Measurements from ENCODE around the gene CNOT6L. TPM values are rescaled to one million over a fixed set of nuclear protein-coding genes. Genes with fewer than 3 reads are reported as not detected.

CNOT6L gene
- polyA plus RNA-seq, 2 of the 4 experiments (the other 2 are of a cell fraction) = 5.8 to 8.7 TPM

DNA sequence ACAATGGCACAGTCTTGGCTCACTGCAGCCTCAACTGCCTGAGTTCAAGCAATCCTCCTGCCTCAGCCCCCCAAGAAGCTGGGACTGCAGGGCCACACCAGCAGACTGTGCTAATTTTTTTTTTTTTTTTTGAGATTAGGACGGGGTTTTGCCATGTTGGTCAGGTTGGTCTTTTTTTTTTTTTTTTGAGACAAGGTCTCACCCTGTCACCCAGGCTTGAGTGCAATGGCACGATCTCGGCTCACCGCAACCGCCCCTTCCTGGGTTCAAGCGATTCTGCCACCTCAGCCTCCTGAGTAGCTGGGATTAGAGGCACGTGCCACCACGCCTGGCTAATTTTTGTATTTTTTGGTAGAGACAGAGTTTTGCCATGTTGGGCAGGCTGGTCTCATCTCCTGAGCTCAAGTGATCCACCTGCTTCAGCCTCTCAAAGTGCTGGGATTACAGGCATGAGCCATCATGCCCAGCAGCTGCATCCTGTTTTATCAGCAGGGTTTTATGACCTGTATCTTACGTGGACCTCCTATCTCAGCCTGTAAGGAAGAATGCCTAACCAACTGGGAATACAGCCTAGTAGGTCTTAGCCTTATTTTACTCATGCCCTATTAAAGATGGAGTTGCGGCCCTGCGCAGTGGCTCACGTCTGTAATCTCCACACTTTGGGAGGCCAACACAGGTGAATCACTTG is 30.3 kb upstream of the CNOT6L start:
- DNase-seq (ENCODE audit: low read depth in 1 of 2, low spot score in 1 of 2) (no peak), ATAC-seq (no peak), FAIRE-seq (no peak)
- ChIA-PET CTCF (interaction anchor here (0.6 kb wide), 1 partner anchor 690 kb away, joined by 4 read pairs; no protein-coding TSS in a partner anchor), POLR2A (no interaction called here)
- TF ChIP-seq ZC3H11A (IDR thresholded peaks at IDR 0.05) (no peak), TP53 (CRISPR knock-in tag; IDR thresholded peaks at IDR 0.05) (no peak), PHF8 (IDR thresholded peaks at IDR 0.05; ENCODE audit: borderline replicate concordance, low read depth) (no peak), HDAC2 (IDR thresholded peaks at IDR 0.05) (no peak), MAFK (IDR thresholded peaks at IDR 0.05; ENCODE audit: partially characterized antibody) (no peak), KDM5A (IDR thresholded peaks at IDR 0.05) (no peak), KDM1A (IDR thresholded peaks at IDR 0.05; ENCODE audit: low read depth) (no peak), POLR2AphosphoS2 (conservative IDR thresholded peaks at IDR 0.05; ENCODE audit: low read length) (no peak), TFCP2L1 (CRISPR knock-in tag; IDR thresholded peaks at IDR 0.05) (no peak), RNF2 (IDR thresholded peaks at IDR 0.05; ENCODE audit: borderline replicate concordance, low read depth) (no peak), NFE2L2 (conservative IDR thresholded peaks at IDR 0.05; ENCODE audit: low read length) (no peak), FOXS1 (CRISPR knock-in tag; IDR thresholded peaks at IDR 0.05) (no peak)
- WGBS (ENCODE audit: missing lambda C conversion rate) = 88% methylated on average over 11 of the region's 12 CpGs
- Histone ChIP-seq H3K9me3 (no peaks in the 10 kb centered on the region), H3K27ac (no peak overlapping the region), H3K4me3 (no peak overlapping the region), H3K4me1 (no peaks in the 10 kb centered on the region), H3K4me2 (no peak overlapping the region)

DNA sequence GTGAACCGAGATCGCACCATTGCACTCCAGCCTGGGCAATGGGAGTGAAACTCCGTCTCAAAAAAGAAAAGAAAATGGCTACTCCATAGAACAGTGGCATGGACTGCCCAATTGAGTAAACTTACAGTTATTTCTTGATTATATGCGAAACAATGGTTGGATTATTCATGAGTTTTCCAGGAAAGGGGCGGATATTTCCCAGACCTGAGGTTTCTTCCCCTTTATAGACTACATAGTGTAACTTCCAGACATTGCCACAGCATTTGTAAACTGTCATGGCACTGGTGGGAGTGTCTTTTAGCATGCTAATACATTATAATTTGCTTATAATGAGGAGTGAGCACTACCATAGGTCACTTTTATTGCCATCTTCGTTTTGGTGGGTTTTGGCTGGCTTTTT is 29.3 kb upstream of the CNOT6L start:
- H3K4me1 ChIP-seq = no peaks in the 10 kb centered on the region
- no peak for TF ChIP-seq FOSB (CRISPR knock-in tag; IDR thresholded peaks at IDR 0.05)
- TF ChIP-seq CBX2 (IDR thresholded peaks at IDR 0.05; ENCODE audit: borderline replicate concordance, low read depth) = no peak
- TF ChIP-seq SMC3 (IDR thresholded peaks at IDR 0.05) = no peak
- TF ChIP-seq HDAC2 (IDR thresholded peaks at IDR 0.05) = no peak
- TF ChIP-seq ZSCAN20 (CRISPR knock-in tag; IDR thresholded peaks at IDR 0.05) = no peak
- TF ChIP-seq JUNB (IDR thresholded peaks at IDR 0.05) = no peak
- no peak for TF ChIP-seq CHD2 (IDR thresholded peaks at IDR 0.05; ENCODE audit: low read length, partially characterized antibody)
- TF ChIP-seq RFX5 (IDR thresholded peaks at IDR 0.05) = no peak
- TF ChIP-seq MAZ (IDR thresholded peaks at IDR 0.05; ENCODE audit: borderline replicate concordance, low read depth, low read length) = no peak
- TF ChIP-seq, protein P1, sequence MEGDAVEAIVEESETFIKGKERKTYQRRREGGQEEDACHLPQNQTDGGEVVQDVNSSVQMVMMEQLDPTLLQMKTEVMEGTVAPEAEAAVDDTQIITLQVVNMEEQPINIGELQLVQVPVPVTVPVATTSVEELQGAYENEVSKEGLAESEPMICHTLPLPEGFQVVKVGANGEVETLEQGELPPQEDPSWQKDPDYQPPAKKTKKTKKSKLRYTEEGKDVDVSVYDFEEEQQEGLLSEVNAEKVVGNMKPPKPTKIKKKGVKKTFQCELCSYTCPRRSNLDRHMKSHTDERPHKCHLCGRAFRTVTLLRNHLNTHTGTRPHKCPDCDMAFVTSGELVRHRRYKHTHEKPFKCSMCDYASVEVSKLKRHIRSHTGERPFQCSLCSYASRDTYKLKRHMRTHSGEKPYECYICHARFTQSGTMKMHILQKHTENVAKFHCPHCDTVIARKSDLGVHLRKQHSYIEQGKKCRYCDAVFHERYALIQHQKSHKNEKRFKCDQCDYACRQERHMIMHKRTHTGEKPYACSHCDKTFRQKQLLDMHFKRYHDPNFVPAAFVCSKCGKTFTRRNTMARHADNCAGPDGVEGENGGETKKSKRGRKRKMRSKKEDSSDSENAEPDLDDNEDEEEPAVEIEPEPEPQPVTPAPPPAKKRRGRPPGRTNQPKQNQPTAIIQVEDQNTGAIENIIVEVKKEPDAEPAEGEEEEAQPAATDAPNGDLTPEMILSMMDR (IDR thresholded peaks at IDR 0.05) = no peak
- no peak for TF ChIP-seq NFE2L2 (conservative IDR thresholded peaks at IDR 0.05; ENCODE audit: low read length)
- TF ChIP-seq NR3C1 (IDR thresholded peaks at IDR 0.05) = no peak
- no peak for TF ChIP-seq KDM1A (IDR thresholded peaks at IDR 0.05; ENCODE audit: low read depth)
- TF ChIP-seq FOSL2 (IDR thresholded peaks at IDR 0.05) = no peak
- no peak for TF ChIP-seq FOSL2 (CRISPR knock-in tag; IDR thresholded peaks at IDR 0.05)
- no peak for TF ChIP-seq POLR2A (IDR thresholded peaks at IDR 0.05; ENCODE audit: low read length)
- no peak overlapping the region for H3K4me2 ChIP-seq
- ChIA-PET CTCF (no interaction called here), POLR2A (no interaction called here)
- H3K4me3 ChIP-seq = no peak overlapping the region
- ATAC-seq (no peak), FAIRE-seq (no peak), DNase-seq (ENCODE audit: low read depth in 1 of 2, low spot score in 1 of 2) (no peak)
- WGBS (ENCODE audit: missing lambda C conversion rate) = 79% methylated on average over 6 of the region's 6 CpGs
- H3K9me3 ChIP-seq = no peaks in the 10 kb centered on the region
- H3K27ac ChIP-seq = no peak overlapping the region

DNA sequence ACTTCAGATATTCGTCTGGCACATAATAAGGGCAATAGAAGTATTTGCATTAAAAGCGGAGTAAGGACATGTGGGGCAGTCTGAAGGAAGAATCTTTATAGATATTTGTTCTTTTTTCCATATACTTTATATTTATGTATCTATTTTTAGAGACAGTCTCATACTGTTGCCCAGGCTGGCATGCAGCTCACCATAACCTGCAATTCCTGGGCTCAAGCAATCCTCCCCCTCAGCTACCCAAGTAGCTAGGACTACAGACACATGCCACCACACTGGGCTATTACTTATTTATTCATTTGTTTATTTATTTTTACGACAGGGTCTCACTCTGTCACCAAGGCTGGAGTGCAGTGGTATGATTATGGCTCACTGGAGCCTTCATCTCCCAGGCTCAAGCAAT is 26.8 kb upstream of the CNOT6L start:
- no peak overlapping the region for H3K4me3 ChIP-seq
- 66% methylated on average over 3 of the region's 3 CpGs for WGBS (ENCODE audit: missing lambda C conversion rate)
- H3K9me3 ChIP-seq = no peaks in the 10 kb centered on the region
- ATAC-seq (no peak), DNase-seq (ENCODE audit: low read depth in 1 of 2, low spot score in 1 of 2) (no peak), FAIRE-seq (no peak)
- CTCF ChIA-PET = no interaction called here
- H3K27ac ChIP-seq = no peak overlapping the region
- POLR2A ChIA-PET = no interaction called here
- TF ChIP-seq RCOR1 (IDR thresholded peaks at IDR 0.05; ENCODE audit: low read depth, low read length) (no peak), EP300 (IDR thresholded peaks at IDR 0.05) (no peak), TFCP2L1 (CRISPR knock-in tag; IDR thresholded peaks at IDR 0.05) (no peak), EHF (CRISPR knock-in tag; IDR thresholded peaks at IDR 0.05) (no peak), HOXB5 (CRISPR knock-in tag; IDR thresholded peaks at IDR 0.05) (no peak), RAD21 (conservative IDR thresholded peaks at IDR 0.05 in 1 of 2, IDR thresholded peaks at IDR 0.05 in 1 of 2) (no peak), POLR2AphosphoS2 (conservative IDR thresholded peaks at IDR 0.05; ENCODE audit: low read length) (no peak), FOSB (CRISPR knock-in tag; IDR thresholded peaks at IDR 0.05) (no peak), SMC3 (IDR thresholded peaks at IDR 0.05) (no peak), HOXB13 (CRISPR knock-in tag; IDR thresholded peaks at IDR 0.05; ENCODE audit: low read depth) (no peak), MAFK (IDR thresholded peaks at IDR 0.05; ENCODE audit: partially characterized antibody) (no peak), RFX5 (IDR thresholded peaks at IDR 0.05) (no peak), CHD2 (IDR thresholded peaks at IDR 0.05; ENCODE audit: low read length, partially characterized antibody) (no peak), HDAC2 (IDR thresholded peaks at IDR 0.05) (no peak)
- TF ChIP-seq, protein P2, sequence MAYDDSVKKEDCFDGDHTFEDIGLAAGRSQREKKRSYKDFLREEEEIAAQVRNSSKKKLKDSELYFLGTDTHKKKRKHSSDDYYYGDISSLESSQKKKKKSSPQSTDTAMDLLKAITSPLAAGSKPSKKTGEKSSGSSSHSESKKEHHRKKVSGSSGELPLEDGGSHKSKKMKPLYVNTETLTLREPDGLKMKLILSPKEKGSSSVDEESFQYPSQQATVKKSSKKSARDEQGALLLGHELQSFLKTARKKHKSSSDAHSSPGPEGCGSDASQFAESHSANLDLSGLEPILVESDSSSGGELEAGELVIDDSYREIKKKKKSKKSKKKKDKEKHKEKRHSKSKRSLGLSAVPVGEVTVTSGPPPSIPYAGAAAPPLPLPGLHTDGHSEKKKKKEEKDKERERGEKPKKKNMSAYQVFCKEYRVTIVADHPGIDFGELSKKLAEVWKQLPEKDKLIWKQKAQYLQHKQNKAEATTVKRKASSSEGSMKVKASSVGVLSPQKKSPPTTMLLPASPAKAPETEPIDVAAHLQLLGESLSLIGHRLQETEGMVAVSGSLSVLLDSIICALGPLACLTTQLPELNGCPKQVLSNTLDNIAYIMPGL (CRISPR knock-in tag; IDR thresholded peaks at IDR 0.05; ENCODE audit: borderline replicate concordance) = no peak
- TF ChIP-seq, protein P3, sequence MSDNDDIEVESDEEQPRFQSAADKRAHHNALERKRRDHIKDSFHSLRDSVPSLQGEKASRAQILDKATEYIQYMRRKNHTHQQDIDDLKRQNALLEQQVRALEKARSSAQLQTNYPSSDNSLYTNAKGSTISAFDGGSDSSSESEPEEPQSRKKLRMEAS (IDR thresholded peaks at IDR 0.05) = no peak
- H3K4me2 ChIP-seq = no peak overlapping the region
- H3K4me1 ChIP-seq = no peaks in the 10 kb centered on the region
